HepG2 (cell line): ENCODE results near the gene PTRH2. TPM values are rescaled to one million over a fixed set of nuclear protein-coding genes. Genes with fewer than 3 reads are reported as not detected.

Experiments
- BCL3 ChIP-seq: sonication (generic); formaldehyde crosslinking; IDR thresholded peaks from 2 replicates; pipeline ENCODE4 v1.5.1; 2020; ENCODE audit warnings: mild to moderate bottlenecking, missing genetic modification reagents, moderate library complexity
- ELF1 ChIP-seq: sonication (generic); formaldehyde crosslinking; IDR thresholded peaks from 2 replicates; pipeline ENCODE4 v1.4.0; 2020; ENCODE audit warnings: missing genetic modification reagents
- GATA4 ChIP-seq: sonication (generic); IDR thresholded peaks from 2 replicates; pipeline ENCODE4 v1.6.1; 2016; ENCODE audit warnings: antibody characterized with exemption, low read depth, borderline replicate concordance
- HOMEZ ChIP-seq: IDR thresholded peaks from 2 replicates; pipeline ENCODE4 v1.6.1; 2016; ENCODE audit warnings: low read depth
- IRX3 ChIP-seq: sonication (generic); formaldehyde crosslinking; IDR thresholded peaks from 2 replicates; pipeline ENCODE4 v1.8.1; 2023; ENCODE audit warnings: mild to moderate bottlenecking, low read depth, missing genetic modification reagents, borderline replicate concordance
- KDM5A ChIP-seq: fragments of 200-600 bp; sonication (generic); IDR thresholded peaks from 2 replicates; pipeline ENCODE4 v1.7.0; 2018; ENCODE audit warnings: antibody characterized with exemption, mild to moderate bottlenecking, low read length, borderline replicate concordance
- KMT2B ChIP-seq: IDR thresholded peaks from 2 replicates; pipeline ENCODE4 v1.6.1; 2016; ENCODE audit warnings: missing genetic modification reagents, missing compliant biosample characterization
- MXD3 ChIP-seq: IDR thresholded peaks from 2 replicates; pipeline ENCODE4 v1.6.1; 2016; ENCODE audit warnings: mild to moderate bottlenecking, missing biosample characterization, missing genetic modification reagents
- NFIC ChIP-seq: IDR thresholded peaks from 2 replicates; pipeline ENCODE4 v1.6.1; 2012; ENCODE audit warnings: mild to moderate bottlenecking, low read length, inconsistent platforms
- RAD21 ChIP-seq: fragments of 450-650 bp; formaldehyde crosslinking; IDR thresholded peaks from 2 replicates; pipeline ENCODE4 v1.5.0; 2020; ENCODE audit warnings: mild to moderate bottlenecking
- RBAK ChIP-seq: sonication (generic); formaldehyde crosslinking; IDR thresholded peaks from 2 replicates; pipeline ENCODE4 v1.5.1; 2020; ENCODE audit warnings: mild to moderate bottlenecking, missing genetic modification reagents
- REL ChIP-seq: sonication (generic); formaldehyde crosslinking; conservative IDR thresholded peaks from 2 replicates; pipeline ENCODE4 v1.8.0; 2022; ENCODE audit warnings: mild to moderate bottlenecking, missing genetic modification reagents, moderate library complexity
- SAFB2 ChIP-seq: sonication (generic); formaldehyde crosslinking; IDR thresholded peaks from 2 replicates; pipeline ENCODE4 v1.5.1; 2020; ENCODE audit warnings: missing genetic modification reagents, low read depth, mild to moderate bottlenecking, borderline replicate concordance
- TBL1XR1 ChIP-seq: fragments of 150-350 bp; IDR thresholded peaks from 2 replicates; pipeline ENCODE4 v1.6.1; 2014; ENCODE audit warnings: borderline replicate concordance, low read length; ENCODE audit not compliant: partially characterized antibody
- THAP9 ChIP-seq: sonication (generic); formaldehyde crosslinking; IDR thresholded peaks from 2 replicates; pipeline ENCODE4; 2020; ENCODE audit warnings: missing genetic modification reagents, mild to moderate bottlenecking, borderline replicate concordance
- ZBTB7B ChIP-seq: sonication (generic); formaldehyde crosslinking; IDR thresholded peaks from 2 replicates; pipeline ENCODE4 v1.4.0; 2020; ENCODE audit warnings: missing genetic modification reagents
- ZNF235 ChIP-seq: sonication (generic); formaldehyde crosslinking; IDR thresholded peaks from 2 replicates; pipeline ENCODE4 v1.8.1; 2023; ENCODE audit warnings: mild to moderate bottlenecking, missing genetic modification reagents, borderline replicate concordance
- ZNF260 ChIP-seq: sonication (generic); formaldehyde crosslinking; IDR thresholded peaks from 2 replicates; pipeline ENCODE4 v1.4.0; 2020; ENCODE audit warnings: missing genetic modification reagents, low read depth, mild to moderate bottlenecking, borderline replicate concordance
- ZNF83 ChIP-seq: sonication (generic); formaldehyde crosslinking; IDR thresholded peaks from 2 replicates; pipeline ENCODE4 v1.4.0; 2020; ENCODE audit warnings: missing genetic modification reagents, mild to moderate bottlenecking, borderline replicate concordance
- ZNF878 ChIP-seq: sonication (generic); formaldehyde crosslinking; IDR thresholded peaks from 2 replicates; pipeline ENCODE4 v1.8.1; 2023; ENCODE audit warnings: mild to moderate bottlenecking, missing genetic modification reagents, moderate library complexity
- ZSCAN20 ChIP-seq: sonication (generic); formaldehyde crosslinking; IDR thresholded peaks from 2 replicates; pipeline ENCODE4 v1.4.0; 2020; ENCODE audit warnings: missing genetic modification reagents, mild to moderate bottlenecking, borderline replicate concordance
- polyA plus RNA-seq, 8 experiments: library from polyadenylated mRNA; depleted of rRNA in 3 of 8; stranded (reverse) in 7 of 8; unstranded in 1 of 8; fragments of >200 nt; fragmentation: Illumina TruSeq in 4 of 8; extraction: Trizol in 4 of 8; gene quantifications; 2 replicates each; pipeline versions ENCODE4 v1.2.1 to v1.2.3, GENCODE V29; 2011 to 2016; ENCODE audit warnings: low read depth in 4 of 8, missing spikeins in 1 of 8, mixed read lengths in 1 of 8; ENCODE audit not compliant: insufficient read depth in 1 of 8
- total RNA-seq, 5 experiments: library from RNA; depleted of rRNA; stranded (reverse); fragments of >200 nt; fragmentation: Illumina TruSeq; extraction: Trizol; gene quantifications; 2 replicates each; pipeline ENCODE4 v1.2.3, GENCODE V29; 2016; ENCODE audit warnings: low read depth in 1 of 5
- TF ChIP-seq, protein P1 (sequence below): sonication (generic); formaldehyde crosslinking; IDR thresholded peaks from 2 replicates; pipeline ENCODE4 v1.5.1; 2020; ENCODE audit warnings: missing genetic modification reagents, mild to moderate bottlenecking, borderline replicate concordance

The PTRH2 gene
- total and polyA plus RNA-seq, 2 of the 13 experiments (the other 11 are each of a cell fraction or from before 2014, with no cell fraction given), result 67.7 to 83.3 TPM

GRCh38 chr17:59707149-59707970, at the start of gene PTRH2, which contains the start of gene VMP1 (continued):
- peak; percentile 93 for TF ChIP-seq KMT2B
- peak; percentile 96 for TF ChIP-seq KDM5A
- no peak; the same call in 1 of the 2 replicates for TF ChIP-seq SAFB2 (CRISPR knock-in tag)
- no peak for TF ChIP-seq TBL1XR1
- TF ChIP-seq NFIC, result no peak
- no peak; the same call in 1 of the 2 replicates for TF ChIP-seq ZBTB7B (CRISPR knock-in tag)
- TF ChIP-seq ZNF878, result peak; percentile 95
- TF ChIP-seq REL (CRISPR knock-in tag), result peak; percentile 47; the same call in 1 of the 2 replicates
- TF ChIP-seq ZNF260, result no peak
- TF ChIP-seq, protein P1, sequence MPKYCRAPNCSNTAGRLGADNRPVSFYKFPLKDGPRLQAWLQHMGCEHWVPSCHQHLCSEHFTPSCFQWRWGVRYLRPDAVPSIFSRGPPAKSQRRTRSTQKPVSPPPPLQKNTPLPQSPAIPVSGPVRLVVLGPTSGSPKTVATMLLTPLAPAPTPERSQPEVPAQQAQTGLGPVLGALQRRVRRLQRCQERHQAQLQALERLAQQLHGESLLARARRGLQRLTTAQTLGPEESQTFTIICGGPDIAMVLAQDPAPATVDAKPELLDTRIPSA (CRISPR knock-in tag), result no peak; the same call in 1 of the 2 replicates
- TF ChIP-seq BCL3 (CRISPR knock-in tag), result peak; percentile 12
- 0 out of 2 replicates have a peak, but pooled peaks have one; percentile 35 for TF ChIP-seq RBAK (CRISPR knock-in tag)
- peak; percentile 21; the same call in 1 of the 2 replicates for TF ChIP-seq ZNF235 (CRISPR knock-in tag)
- TF ChIP-seq ZSCAN20 (CRISPR knock-in tag), result peak; percentile 20; the same call in 1 of the 2 replicates
- TF ChIP-seq THAP9 (CRISPR knock-in tag), result peak; percentile 92
- no peak for TF ChIP-seq ZNF83 (CRISPR knock-in tag)
- TF ChIP-seq RAD21, result no peak; the same call in 1 of the 2 replicates
- peak; percentile 21; the same call in 1 of the 2 replicates for TF ChIP-seq GATA4
- TF ChIP-seq MXD3 (CRISPR knock-in tag), result no peak; the same call in 1 of the 2 replicates
- peak; percentile 96 for TF ChIP-seq ELF1
- TF ChIP-seq IRX3, result no peak
- TF ChIP-seq HOMEZ (CRISPR knock-in tag), result peak; percentile 96
